Gastroesophageal sphincter (tissue), 4 donors: ENCODE results near the gene FAM171A1. TPM values are rescaled to one million over a fixed set of nuclear protein-coding genes. Genes with fewer than 3 reads are reported as not detected.

ENCODE experiments used
- ATAC-seq: fragments of 150-250 bp; one replicate; pipeline ENCODE4 v1.9.1; 2016; ENCODE audit warnings: mild to moderate bottlenecking, moderate library complexity
- H3K27ac ChIP-seq, 4 donors: fragments of 200-600 bp; sonication (generic) in 3 of 4; 1 replicate in 3 of 4; 2 replicates in 1 of 4; pipeline ENCODE4 v1.5.1; 2016 to 2019
- H3K27me3 ChIP-seq: fragments of 200-600 bp; sonication (generic); one replicate; pipeline ENCODE4 v1.5.1; 2019
- H3K36me3 ChIP-seq, 2 donors: fragments of 200-600 bp; sonication (generic); one replicate each; pipeline ENCODE4 v1.5.1; 2019; ENCODE audit warnings: control low read depth in 1 of 2
- H3K4me1 ChIP-seq, 3 donors: fragments of 200-600 bp; sonication (generic); 1 replicate in 2 of 3; 2 replicates in 1 of 3; pipeline ENCODE4 v1.5.1; 2016 to 2019; ENCODE audit warnings: control low read depth in 2 of 3
- H3K4me3 ChIP-seq, 2 donors: fragments of 200-600 bp; sonication (generic); one replicate each; pipeline ENCODE4 v1.5.1; 2019; ENCODE audit warnings: mild to moderate bottlenecking in 1 of 2, moderate library complexity in 1 of 2
- H3K9me3 ChIP-seq, 3 donors: fragments of 200-600 bp; sonication (generic); one replicate each; pipeline ENCODE4 v1.5.1; 2017 to 2019; ENCODE audit warnings: control low read depth in 2 of 3
- CTCF ChIP-seq, 4 experiments: fragments of 200-600 bp in 2 of 4; fragments of 450-650 bp in 2 of 4; sonication (generic) in 1 of 4; IDR thresholded peaks; one replicate each; pipeline ENCODE4 v1.5.1; 2017 to 2019; ENCODE audit warnings: antibody characterized with exemption in 4 of 4, mild to moderate bottlenecking in 2 of 4, moderate library complexity in 2 of 4
- EP300 ChIP-seq: sonication (generic); formaldehyde crosslinking; IDR thresholded peaks from one replicate; pipeline ENCODE4 v1.6.1; 2017; ENCODE audit warnings: antibody characterized with exemption, mild to moderate bottlenecking
- POLR2A ChIP-seq, 2 donors: fragments of 450-650 bp; IDR thresholded peaks; one replicate each; pipeline ENCODE4 v1.6.1; 2017; ENCODE audit warnings: antibody characterized with exemption in 2 of 2, mild to moderate bottlenecking in 2 of 2, moderate library complexity in 1 of 2
- POLR2AphosphoS5 ChIP-seq: sonication (generic); formaldehyde crosslinking; IDR thresholded peaks from one replicate; pipeline ENCODE4 v1.6.1; 2017; ENCODE audit warnings: antibody characterized with exemption
- WGBS, 2 donors: methylation state at CpG; one replicate each; pipeline ENCODE4 v1.1.5; 2018; ENCODE audit warnings: low coverage in 1 of 2; 5-methylcytosine and 5-hydroxymethylcytosine counted together
- total RNA-seq, 4 donors: library from RNA; depleted of rRNA; stranded (reverse); fragments of >200 nt; gene quantifications; one replicate each; pipeline ENCODE4 v1.1.0, GENCODE V29; 2016

FAM171A1 gene
- total RNA-seq, 4 donors from 2014 or later, result 5.0 to 15.5 (median 13.6) TPM

GRCh38 chr10:15183689-15184481, 187.2 kb downstream of the FAM171A1 start:
- H3K9me3 ChIP-seq, result no peaks in the 10 kb centered on the region
- no peak for ATAC-seq
- no peak overlapping the region for H3K27ac ChIP-seq
- no peaks in the 10 kb centered on the region for H3K36me3 ChIP-seq
- 74 to 77% methylated on average over 4 to 11 of the region's 11 CpGs for WGBS, 2 donors
- H3K4me1 ChIP-seq, result no peaks in the 10 kb centered on the region
- no peak overlapping the region for H3K4me3 ChIP-seq
- TF ChIP-seq POLR2A (IDR thresholded peaks at IDR 0.05), result no peak
- TF ChIP-seq EP300, result no peak
- no peak for TF ChIP-seq POLR2AphosphoS5
- TF ChIP-seq CTCF (IDR thresholded peaks at IDR 0.05), result no peak
- H3K27me3 ChIP-seq, result no peaks in the 10 kb centered on the region

- H3K9me3 ChIP-seq, result no peaks in the 10 kb centered on the region
- H3K27ac ChIP-seq, result no peak overlapping the region
- no peak for ATAC-seq
- no peaks in the 10 kb centered on the region for H3K4me1 ChIP-seq
- 29 to 32% methylated on average over 6 to 8 of the region's 8 CpGs for WGBS, 2 donors
- no peaks in the 10 kb centered on the region for H3K27me3 ChIP-seq
- TF ChIP-seq POLR2A (IDR thresholded peaks at IDR 0.05), result no peak
- TF ChIP-seq POLR2AphosphoS5, result no peak
- no peak for TF ChIP-seq CTCF (IDR thresholded peaks at IDR 0.05)
- H3K4me3 ChIP-seq, result no peak overlapping the region
- no peaks in the 10 kb centered on the region for H3K36me3 ChIP-seq
These were observed 188.4 kb downstream of the FAM171A1 start for GRCh38 chr10:15182540-15183207.

- Histone ChIP-seq H3K27ac (no peak overlapping the region), H3K4me1 (no peaks in the 10 kb centered on the region), H3K4me3 (no peak overlapping the region), H3K9me3 (no peaks in the 10 kb centered on the region), H3K36me3 (no peaks in the 10 kb centered on the region), H3K27me3 (no peaks in the 10 kb centered on the region)
- ATAC-seq, result no peak
- 81 to 100% methylated on average over 1 to 2 of the region's 2 CpGs for WGBS, 2 donors
- TF ChIP-seq EP300, result no peak
- no peak for TF ChIP-seq CTCF (IDR thresholded peaks at IDR 0.05)
- no peak for TF ChIP-seq POLR2AphosphoS5
- TF ChIP-seq POLR2A (IDR thresholded peaks at IDR 0.05), result no peak
These were observed 189.4 kb downstream of the FAM171A1 start for GRCh38 chr10:15181576-15182156.

- no peak overlapping the region for H3K27ac ChIP-seq
- ATAC-seq, result no peak
- no peaks in the 10 kb centered on the region for H3K9me3 ChIP-seq
- 92% methylated on average over 4 of the region's 5 CpGs; no CpG with 5 or more reads in 1 of the 2 donors for WGBS, 2 donors
- H3K36me3 ChIP-seq, result no peaks in the 10 kb centered on the region
- no peaks in the 10 kb centered on the region for H3K4me1 ChIP-seq
- H3K4me3 ChIP-seq, result no peak overlapping the region
- no peaks in the 10 kb centered on the region for H3K27me3 ChIP-seq
- TF ChIP-seq POLR2A (IDR thresholded peaks at IDR 0.05) (no peak), CTCF (IDR thresholded peaks at IDR 0.05) (no peak), EP300 (no peak), POLR2AphosphoS5 (no peak)
These were observed 190.4 kb downstream of the FAM171A1 start for GRCh38 chr10:15180736-15181135.
